Karpas-422 (cell line): Measurements from ENCODE around the gene SCYL2. TPM values are rescaled to one million over a fixed set of nuclear protein-coding genes. Genes with fewer than 3 reads are reported as not detected.
"Not testable (repeated sequence)": the region's sequence is repeated elsewhere in the genome, so short reads cannot be mapped to it uniquely, and the experiment has no call there.

Source experiments
- DNase-seq: peaks from one replicate; pipeline ENCODE4 v3.0.0-alpha.2; 2015
- H2AFZ ChIP-seq: fragments of 200-600 bp; sonication (generic); 2 replicates; pipeline ENCODE4 v1.6.1; 2014; ENCODE audit warnings: antibody characterized with exemption, low read length, mixed read lengths
- H3K27ac ChIP-seq: fragments of 200-600 bp; sonication (generic); 2 replicates; pipeline ENCODE4 v1.5.1; 2014; ENCODE audit warnings: mild to moderate bottlenecking, low read length, moderate library complexity
- H3K27me3 ChIP-seq: fragments of 200-600 bp; sonication (generic); 2 replicates; pipeline ENCODE4 v1.6.1; 2014; ENCODE audit warnings: low read length, mixed read lengths
- H3K36me3 ChIP-seq: fragments of 200-600 bp; sonication (generic); 2 replicates; pipeline ENCODE4 v1.6.1; 2014; ENCODE audit warnings: low read length, mixed read lengths; ENCODE audit not compliant: insufficient read depth
- H3K4me1 ChIP-seq: fragments of 200-600 bp; sonication (generic); 2 replicates; pipeline ENCODE4 v1.6.1; 2014; ENCODE audit warnings: mild to moderate bottlenecking, low read length, mixed read lengths
- H3K4me2 ChIP-seq: fragments of 200-600 bp; sonication (generic); 2 replicates; pipeline ENCODE4 v1.6.1; 2014; ENCODE audit warnings: low read length, low read depth, mild to moderate bottlenecking; ENCODE audit not compliant: poor library complexity, severe bottlenecking
- H3K4me3 ChIP-seq: fragments of 200-600 bp; sonication (generic); 2 replicates; pipeline ENCODE4 v1.5.1; 2014; ENCODE audit warnings: mild to moderate bottlenecking, antibody characterized with exemption, low read length, mixed read lengths
- H3K79me2 ChIP-seq: fragments of 200-600 bp; sonication (generic); 2 replicates; pipeline ENCODE4 v1.6.1; 2014; ENCODE audit warnings: mild to moderate bottlenecking, low read length, mixed read lengths
- H3K9ac ChIP-seq: fragments of 200-600 bp; sonication (generic); 2 replicates; pipeline ENCODE4 v1.6.0; 2014; ENCODE audit warnings: low read length
- H3K9me2 ChIP-seq: fragments of 200-600 bp; sonication (generic), shearing (Covaris generic); replicated peaks from 2 replicates; pipeline ENCODE4 v1.6.0; 2014; ENCODE audit warnings: mild to moderate bottlenecking, low read length, moderate library complexity; ENCODE audit not compliant: insufficient read depth
- H3K9me3 ChIP-seq: fragments of 300-700, 200-600 bp; sonication (generic); 2 replicates; pipeline ENCODE4 v1.6.1; 2014; ENCODE audit warnings: low read length, mixed read lengths
- H4K20me1 ChIP-seq: fragments of 200-600 bp; sonication (generic); 2 replicates; pipeline ENCODE4 v1.6.1; 2014; ENCODE audit warnings: mild to moderate bottlenecking, antibody characterized with exemption, low read length, low read depth; ENCODE audit not compliant: insufficient read depth
- total RNA-seq: library from RNA; depleted of rRNA; stranded (reverse); fragments of >200 nt; shearing (Covaris generic); gene quantifications from 2 replicates; pipeline ENCODE4 v1.2.3, GENCODE V29; 2014; ENCODE audit warnings: low replicate concordance

Gene SCYL2
- total RNA-seq, 1 experiment from 2014 or later = 96.2 TPM

GRCh38 chr12:100249941-100250340, 17.0 kb upstream of the SCYL2 start:
- no peak for DNase-seq
- Histone ChIP-seq H3K4me3 (no peak overlapping the region), H3K27ac (no peak overlapping the region), H3K27me3 (no peaks in the 10 kb centered on the region), H3K9me3 (no peaks in the 10 kb centered on the region), H3K36me3 (no peaks in the 10 kb centered on the region), H3K4me2 (no peak overlapping the region), H3K79me2 (no peaks in the 10 kb centered on the region), H3K9me2 (no peaks in the 10 kb centered on the region), H3K4me1 (no peaks in the 10 kb centered on the region), H2AFZ (no peak overlapping the region), H3K9ac (no peak overlapping the region), H4K20me1 (no peaks in the 10 kb centered on the region)

DNA sequence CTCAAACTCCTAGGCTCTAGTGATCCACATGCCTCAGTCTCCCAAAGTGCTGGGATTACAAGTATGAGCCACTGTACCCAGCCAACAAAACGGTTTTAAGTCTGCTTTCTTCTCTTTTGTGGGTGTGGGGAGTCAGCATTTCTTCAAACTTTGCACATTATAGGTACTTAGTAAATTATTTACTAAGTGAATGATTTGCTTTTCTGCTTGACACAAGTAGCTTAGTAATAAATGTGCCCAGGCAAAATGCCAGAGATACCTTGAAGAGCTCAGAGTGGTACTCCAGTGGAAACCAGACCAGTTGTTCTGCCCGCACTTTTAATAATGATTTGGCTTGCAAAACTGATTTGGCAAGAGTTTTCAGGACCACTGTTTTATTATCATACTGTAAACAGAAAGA, 15.1 kb upstream of the SCYL2 start:
- Histone ChIP-seq H3K9me3 (no peaks in the 10 kb centered on the region), H3K4me2 (no peak overlapping the region), H2AFZ (no peak overlapping the region), H3K27me3 (no peaks in the 10 kb centered on the region), H3K4me3 (no peak overlapping the region), H3K4me1 (no peaks in the 10 kb centered on the region), H3K79me2 (no peaks in the 10 kb centered on the region), H3K9ac (no peak overlapping the region), H4K20me1 (no peaks in the 10 kb centered on the region), H3K36me3 (no peaks in the 10 kb centered on the region), H3K27ac (no peak overlapping the region), H3K9me2 (no peaks in the 10 kb centered on the region)
- DNase-seq = no peak

DNA sequence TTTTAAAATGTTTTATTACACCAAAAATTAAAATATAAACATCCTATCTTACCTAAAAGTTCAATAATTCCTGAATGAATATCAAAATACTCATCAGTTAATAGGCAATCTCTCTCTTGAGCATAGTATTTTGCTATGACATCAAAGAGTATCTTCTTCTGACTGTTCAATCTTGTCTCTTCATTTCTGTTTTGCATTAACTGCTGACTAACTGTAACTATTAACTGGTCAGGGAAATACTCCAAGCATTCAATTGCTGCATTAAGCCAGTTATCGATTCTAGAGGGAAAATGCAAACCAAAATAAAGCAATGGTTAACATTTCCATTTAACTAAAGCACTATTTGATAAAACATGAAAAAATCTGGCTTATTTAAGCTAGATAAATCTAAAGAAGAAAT, 13.5 kb upstream of the SCYL2 start:
- H3K4me3 ChIP-seq = no peak overlapping the region
- H3K27me3 ChIP-seq = no peaks in the 10 kb centered on the region

GRCh38 chr12:100254876-100255275, 12.1 kb upstream of the SCYL2 start:
- H2AFZ ChIP-seq = no peak overlapping the region
- H3K4me2 ChIP-seq = no peak overlapping the region
- H3K36me3 ChIP-seq = no peaks in the 10 kb centered on the region
- no peaks in the 10 kb centered on the region for H3K27me3 ChIP-seq
- no peaks in the 10 kb centered on the region for H3K9me2 ChIP-seq
- no peaks in the 10 kb centered on the region for H4K20me1 ChIP-seq
- no peaks in the 10 kb centered on the region for H3K79me2 ChIP-seq
- H3K4me1 ChIP-seq = no peaks in the 10 kb centered on the region
- no peaks in the 10 kb centered on the region for H3K9me3 ChIP-seq
- no peak for DNase-seq
- no peak overlapping the region for H3K27ac ChIP-seq
- no peak overlapping the region for H3K9ac ChIP-seq
- H3K4me3 ChIP-seq = no peak overlapping the region

More for the DNA sequence above, 13.5 kb upstream of the SCYL2 start:
- H3K4me1 ChIP-seq = no peaks in the 10 kb centered on the region
- no peaks in the 10 kb centered on the region for H3K9me3 ChIP-seq
- H2AFZ ChIP-seq = no peak overlapping the region
- no peak overlapping the region for H3K27ac ChIP-seq
- no peak for DNase-seq
- H4K20me1 ChIP-seq = no peaks in the 10 kb centered on the region
- H3K9ac ChIP-seq = no peak overlapping the region
- no peaks in the 10 kb centered on the region for H3K36me3 ChIP-seq
- no peaks in the 10 kb centered on the region for H3K9me2 ChIP-seq
- no peaks in the 10 kb centered on the region for H3K79me2 ChIP-seq
- no peak overlapping the region for H3K4me2 ChIP-seq

DNA sequence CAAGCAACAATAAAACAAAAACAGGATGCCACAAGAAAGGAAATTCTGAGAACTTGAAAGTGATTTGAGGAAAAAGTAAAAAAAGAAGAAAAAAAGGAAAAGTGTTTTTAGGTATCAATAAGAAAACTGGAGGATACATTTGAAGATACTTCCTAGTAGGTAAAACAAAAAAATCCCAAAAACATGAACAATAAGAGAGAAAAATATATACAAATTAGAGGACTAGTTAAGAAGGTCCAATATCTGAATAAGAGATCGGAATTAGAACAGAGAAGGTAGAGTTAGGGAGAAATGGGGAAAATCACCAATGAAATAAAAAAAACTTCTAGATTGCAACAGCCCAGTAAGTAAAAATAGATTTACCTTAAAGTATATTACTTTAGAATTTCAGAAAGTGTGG, 8.8 kb upstream of the SCYL2 start:
- Histone ChIP-seq H4K20me1 (no peaks in the 10 kb centered on the region), H3K36me3 (no peaks in the 10 kb centered on the region), H3K9me3 (no peaks in the 10 kb centered on the region), H3K4me1 (no peaks in the 10 kb centered on the region), H3K9me2 (no peaks in the 10 kb centered on the region), H2AFZ (no peak overlapping the region), H3K27me3 (no peaks in the 10 kb centered on the region), H3K4me3 (no peak overlapping the region), H3K9ac (no peak overlapping the region), H3K4me2 (no peak overlapping the region), H3K27ac (no peak overlapping the region), H3K79me2 (no peaks in the 10 kb centered on the region)
- no peak for DNase-seq

DNA sequence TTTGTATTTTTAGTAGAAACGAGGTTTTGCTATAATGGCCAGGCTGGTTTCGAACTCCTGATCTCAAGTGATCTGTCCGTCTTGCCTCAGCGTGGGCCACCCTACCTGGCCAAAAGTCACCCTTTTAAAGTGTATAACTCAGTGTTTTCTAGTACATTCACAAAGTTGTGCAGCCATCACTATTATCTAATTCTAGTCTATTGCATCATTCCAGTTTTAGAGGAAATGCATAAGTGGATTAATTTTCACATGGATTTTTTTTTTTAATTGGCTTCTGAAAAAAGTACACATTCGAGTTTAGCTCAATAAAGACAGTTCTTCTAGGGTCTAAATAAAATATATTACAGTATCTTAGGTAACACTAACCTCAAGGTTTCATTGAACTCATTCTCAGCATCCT, 3.8 kb upstream of the SCYL2 start:
- H3K4me2 ChIP-seq = no peak overlapping the region
- peak overlapping the region; percentile 76; the same call in 1 of the 2 replicates for H2AFZ ChIP-seq
- H3K4me3 ChIP-seq = no peak overlapping the region
- no peak overlapping the region for H3K9ac ChIP-seq
- no peaks in the 10 kb centered on the region for H3K9me3 ChIP-seq
- no peak for DNase-seq
- no peak overlapping the region for H3K27ac ChIP-seq
- no peaks in the 10 kb centered on the region for H3K27me3 ChIP-seq
- H3K4me1 ChIP-seq = peaks cover 9% of the 10 kb centered on the region
- no peaks in the 10 kb centered on the region for H3K36me3 ChIP-seq
- H3K9me2 ChIP-seq = no peaks in the 10 kb centered on the region
- H3K79me2 ChIP-seq = peaks cover 15% of the 10 kb centered on the region
- 0 out of 2 replicates have a peak, but pooled peaks cover 6% of the 10 kb centered on the region for H4K20me1 ChIP-seq

GRCh38 chr12:100265107-100265506, 1.9 kb upstream of the SCYL2 start:
- H3K4me1 ChIP-seq = peaks cover 24% of the 10 kb centered on the region
- H2AFZ ChIP-seq, H3K27ac ChIP-seq, H3K36me3 ChIP-seq, H3K4me3 ChIP-seq, DNase-seq, H3K9me2 ChIP-seq, H3K9ac ChIP-seq, H3K4me2 ChIP-seq, H3K27me3 ChIP-seq, H3K9me3 ChIP-seq: not testable (repeated sequence)
- H3K79me2 ChIP-seq = peaks cover 34% of the 10 kb centered on the region
- H4K20me1 ChIP-seq = peaks cover 11% of the 10 kb centered on the region; the same call in 1 of the 2 replicates

DNA sequence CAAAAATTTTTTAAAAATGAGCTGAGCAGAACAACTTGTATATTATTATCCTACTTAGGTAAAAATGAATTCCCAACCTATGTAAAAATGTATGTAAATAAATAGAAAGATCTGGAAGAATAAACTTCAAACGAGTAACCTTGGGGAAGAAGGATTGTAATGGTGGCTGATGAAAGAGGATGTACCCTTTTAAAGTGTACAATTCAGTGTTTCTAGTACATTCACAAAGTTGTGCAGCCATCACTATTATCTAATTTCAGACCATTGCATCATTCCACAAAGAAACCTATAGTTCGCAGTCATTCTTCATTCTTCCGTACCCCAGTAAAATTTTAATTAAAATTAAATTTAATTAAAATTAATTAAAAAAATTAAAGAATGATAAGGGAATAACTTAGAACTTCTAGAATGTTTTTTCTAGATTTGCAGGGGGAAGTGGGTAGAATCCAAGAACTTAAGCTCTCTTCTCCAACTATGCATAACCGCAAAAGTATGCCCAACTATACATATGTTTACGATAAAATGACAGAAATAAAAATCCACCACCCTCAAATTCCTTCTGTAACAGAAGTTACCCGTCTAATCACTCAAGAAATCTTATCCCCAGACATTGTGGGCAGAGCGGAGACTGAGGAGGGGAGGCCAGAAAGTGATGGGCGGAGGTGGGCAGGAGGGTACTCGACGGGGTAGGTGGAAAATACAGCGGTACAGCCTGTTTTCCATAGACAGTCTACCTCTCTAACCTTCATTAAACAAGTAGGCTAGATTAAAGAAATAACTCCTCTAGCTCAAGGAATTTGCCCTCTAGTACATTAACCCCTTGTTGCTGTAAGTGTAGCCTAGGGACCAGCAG, 1.0 kb upstream of the SCYL2 start:
- Histone ChIP-seq H3K4me1 (peaks cover 27% of the 10 kb centered on the region), H3K27me3 (no peaks in the 10 kb centered on the region), H3K79me2 (peaks cover 43% of the 10 kb centered on the region), H4K20me1 (peaks cover 11% of the 10 kb centered on the region; the same call in 1 of the 2 replicates), H3K9me3 (no peaks in the 10 kb centered on the region), H3K4me2 (peak overlapping the region; percentile 90), H3K9ac (peak overlapping the region; percentile 95), H3K9me2 (no peaks in the 10 kb centered on the region), H3K27ac (no peak overlapping the region; the same call in 1 of the 2 replicates), H3K4me3 (peak overlapping the region; percentile 97), H2AFZ (peak overlapping the region; percentile 91; the same call in 1 of the 2 replicates), H3K36me3 (no peaks in the 10 kb centered on the region)
- no peak for DNase-seq
